CD4-positive, alpha-beta T cell treated with Interleukin-21 for 1 hour (primary cell): ENCODE results near the gene PLEKHB2.
"Not testable (repeated sequence)": the region's sequence is repeated elsewhere in the genome, so short reads cannot be mapped to it uniquely, and the experiment has no call there.

ENCODE experiments used
- DNase-seq: peaks from one replicate; pipeline ENCODE4 v3.0.0-alpha.2; 2020

The PLEKHB2 gene, protein sequence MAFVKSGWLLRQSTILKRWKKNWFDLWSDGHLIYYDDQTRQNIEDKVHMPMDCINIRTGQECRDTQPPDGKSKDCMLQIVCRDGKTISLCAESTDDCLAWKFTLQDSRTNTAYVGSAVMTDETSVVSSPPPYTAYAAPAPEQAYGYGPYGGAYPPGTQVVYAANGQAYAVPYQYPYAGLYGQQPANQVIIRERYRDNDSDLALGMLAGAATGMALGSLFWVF

DNA sequence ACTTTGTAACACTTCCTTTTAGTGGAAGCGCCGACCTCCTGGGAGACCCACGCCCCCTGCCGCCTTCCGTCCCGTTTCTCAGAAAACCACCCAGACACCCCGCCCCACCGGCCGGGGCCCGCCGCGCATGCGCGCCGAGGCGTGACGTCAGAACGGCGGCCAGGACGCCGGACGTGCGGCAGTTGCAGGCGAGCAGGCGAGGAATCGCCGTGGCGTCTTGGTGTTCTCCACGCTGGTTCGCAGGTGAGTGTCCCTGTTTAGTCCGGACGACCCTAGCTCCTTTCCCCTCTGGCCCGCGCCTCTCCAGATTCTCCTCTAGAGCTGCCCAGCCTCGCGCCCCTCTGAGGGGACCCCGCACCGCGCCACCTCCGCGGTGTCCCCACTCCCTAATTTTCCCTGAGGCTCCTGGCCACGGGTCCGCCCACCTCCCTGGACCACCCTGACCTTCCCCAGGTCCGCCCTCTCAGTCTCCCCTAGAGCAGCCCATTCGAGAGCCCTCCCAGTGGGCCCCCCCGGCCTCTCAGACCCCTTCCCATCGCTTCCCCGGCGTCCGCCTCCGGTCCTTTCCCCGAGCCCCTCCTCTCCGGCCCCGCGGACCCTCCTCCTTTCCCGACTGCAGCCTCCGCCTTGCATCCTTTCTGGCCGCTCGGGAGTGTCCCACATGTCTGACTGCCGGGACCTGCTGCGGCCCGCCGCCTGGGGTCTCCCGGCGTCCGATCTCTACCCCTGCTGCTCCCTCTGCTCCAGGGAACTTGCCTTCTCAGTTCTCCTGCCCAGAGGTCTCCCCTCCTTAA, at the start of gene PLEKHB2:
PLEKHB2 (plus strand) TSS at position 181 of the 794 bp plus-strand sequence. CDS start 15,606 bp downstream, outside the sequence.
- DNase-seq: peak; percentile 95

DNA sequence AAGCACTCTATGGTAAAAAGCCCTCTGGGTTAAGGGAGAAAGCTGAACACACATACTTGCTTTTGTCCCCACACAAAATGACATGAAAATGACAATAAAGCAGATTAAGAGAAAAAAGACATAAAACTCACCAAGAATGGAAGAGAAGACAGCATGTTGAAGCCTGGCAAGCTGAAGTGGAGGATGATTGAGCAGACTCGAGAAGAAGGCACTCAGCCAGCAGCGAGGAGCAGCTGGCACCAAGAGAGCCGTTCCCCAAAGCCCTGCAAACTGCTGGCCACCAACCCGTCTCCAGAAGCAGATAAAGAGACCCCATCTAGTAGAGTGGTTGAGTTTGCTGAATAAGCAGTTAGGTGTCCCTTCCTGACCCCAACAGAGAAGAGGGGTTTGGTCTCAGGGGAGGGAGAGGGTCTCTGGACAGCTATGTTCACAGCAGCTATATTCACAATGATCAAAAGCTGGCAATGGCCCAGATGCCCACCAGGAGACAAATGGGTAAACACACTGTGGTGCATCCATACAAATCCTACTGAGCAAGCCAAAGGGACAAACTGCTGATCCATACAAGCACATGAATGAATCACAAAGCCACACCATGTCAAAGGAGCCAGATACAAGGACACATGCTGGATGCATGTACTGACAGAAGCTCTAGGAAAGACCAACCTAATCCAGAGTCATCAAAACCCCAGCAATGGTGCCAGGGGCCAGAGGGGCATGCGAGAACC, 48.8 kb upstream of the PLEKHB2 start:
- DNase-seq: no peak

DNA sequence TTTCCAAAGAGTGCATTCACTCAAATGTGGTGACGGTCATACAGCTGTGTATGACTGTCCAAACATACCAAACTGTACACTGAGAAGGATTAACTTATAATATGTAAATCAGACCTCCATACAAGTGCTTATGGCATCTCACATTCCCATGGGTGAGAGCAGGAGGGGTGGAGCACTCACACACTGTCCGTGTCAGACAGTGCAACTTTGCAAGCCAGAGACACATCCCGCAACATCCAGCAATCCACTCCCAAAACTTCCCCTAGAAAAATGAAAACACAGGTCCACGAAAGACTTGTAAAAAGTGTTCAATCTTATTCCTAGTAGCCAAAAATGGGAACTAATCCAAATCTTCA, 48.2 kb upstream of the PLEKHB2 start:
- no peak for DNase-seq

DNA sequence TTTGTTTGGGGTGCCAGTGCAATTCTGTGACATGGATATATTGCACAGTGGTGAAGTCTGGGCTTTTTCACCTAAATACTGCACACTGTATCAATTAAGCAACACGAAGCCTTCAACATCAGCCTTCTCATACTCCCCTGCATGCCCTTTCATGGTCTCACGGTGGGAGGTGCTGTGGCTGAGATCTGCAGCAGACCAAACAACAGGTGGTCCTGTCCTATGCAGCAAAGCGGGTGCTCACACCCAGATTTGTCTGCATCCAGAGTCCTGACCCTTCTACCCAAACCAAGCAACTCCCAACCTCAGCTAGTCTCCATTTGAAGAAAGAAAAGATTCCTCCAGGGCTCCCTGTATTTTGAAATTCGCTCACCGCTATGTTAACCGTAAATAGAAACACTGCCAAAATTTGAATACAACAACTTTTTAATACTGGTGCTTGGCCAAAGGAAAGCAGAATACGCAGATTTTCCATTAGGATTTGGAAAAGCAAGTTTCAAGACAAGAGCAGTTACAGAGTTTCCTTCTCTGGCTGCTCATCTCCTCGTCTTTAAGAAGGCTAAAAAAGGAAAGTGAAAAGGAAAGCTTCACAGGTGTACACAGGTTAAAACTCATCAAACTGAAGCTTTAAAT, 46.8 kb upstream of the PLEKHB2 start:
- DNase-seq: no peak

DNA sequence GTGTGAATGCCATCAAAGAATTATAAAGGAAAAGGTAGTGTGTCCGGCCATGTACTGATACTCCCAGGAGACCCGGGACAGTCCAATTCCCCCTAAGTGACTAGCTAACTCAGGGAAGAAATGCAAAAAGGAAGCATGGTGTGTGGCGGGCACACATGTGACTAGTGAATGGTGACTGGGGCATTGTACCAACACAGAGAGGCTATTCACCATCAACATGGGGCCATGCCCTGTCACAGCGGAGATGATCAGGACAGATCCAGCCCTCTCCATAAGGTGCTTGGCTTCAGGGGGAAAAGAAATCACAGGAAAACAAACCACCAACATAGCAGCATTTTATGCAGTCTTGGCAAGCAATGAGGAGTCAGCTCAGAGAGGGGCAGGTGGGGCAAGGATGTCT, 46.2 kb upstream of the PLEKHB2 start:
- no peak for DNase-seq

DNA sequence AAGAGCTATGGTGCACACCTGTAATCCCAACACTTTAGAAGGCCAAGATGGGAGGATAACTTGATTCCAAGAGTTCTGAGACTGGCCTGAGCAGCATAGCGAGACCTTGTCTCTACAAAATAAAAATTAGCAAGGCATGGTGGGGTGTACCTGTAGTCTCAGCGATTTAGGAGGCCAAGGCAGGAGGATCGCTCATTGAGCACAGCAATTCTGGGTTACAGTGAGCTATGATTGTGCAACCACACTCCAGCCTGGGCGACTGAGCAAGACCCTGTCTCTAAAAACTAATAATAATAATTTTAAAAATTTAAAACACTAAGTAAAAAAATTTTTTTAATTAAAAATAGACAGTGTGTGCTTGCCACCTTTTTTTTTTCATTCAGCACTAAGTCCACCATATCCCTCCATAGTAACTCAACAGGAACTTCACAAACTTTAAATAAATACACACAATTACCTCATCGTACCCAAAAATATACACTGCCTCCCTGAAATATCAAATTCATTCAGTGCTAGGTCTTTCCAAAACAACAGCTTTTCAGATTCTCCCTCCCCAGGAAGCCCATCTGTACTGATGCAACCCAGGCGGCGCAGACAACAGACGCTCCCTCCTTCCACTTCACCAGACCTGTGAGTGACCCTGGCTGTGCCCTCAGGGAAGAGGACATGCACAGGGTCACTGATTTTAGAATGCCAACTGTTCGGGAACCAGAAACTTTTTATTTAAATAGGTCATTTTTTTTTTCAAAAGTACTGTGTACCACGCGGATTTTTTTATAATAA, 41.4 kb upstream of the PLEKHB2 start:
- no peak for DNase-seq

DNA sequence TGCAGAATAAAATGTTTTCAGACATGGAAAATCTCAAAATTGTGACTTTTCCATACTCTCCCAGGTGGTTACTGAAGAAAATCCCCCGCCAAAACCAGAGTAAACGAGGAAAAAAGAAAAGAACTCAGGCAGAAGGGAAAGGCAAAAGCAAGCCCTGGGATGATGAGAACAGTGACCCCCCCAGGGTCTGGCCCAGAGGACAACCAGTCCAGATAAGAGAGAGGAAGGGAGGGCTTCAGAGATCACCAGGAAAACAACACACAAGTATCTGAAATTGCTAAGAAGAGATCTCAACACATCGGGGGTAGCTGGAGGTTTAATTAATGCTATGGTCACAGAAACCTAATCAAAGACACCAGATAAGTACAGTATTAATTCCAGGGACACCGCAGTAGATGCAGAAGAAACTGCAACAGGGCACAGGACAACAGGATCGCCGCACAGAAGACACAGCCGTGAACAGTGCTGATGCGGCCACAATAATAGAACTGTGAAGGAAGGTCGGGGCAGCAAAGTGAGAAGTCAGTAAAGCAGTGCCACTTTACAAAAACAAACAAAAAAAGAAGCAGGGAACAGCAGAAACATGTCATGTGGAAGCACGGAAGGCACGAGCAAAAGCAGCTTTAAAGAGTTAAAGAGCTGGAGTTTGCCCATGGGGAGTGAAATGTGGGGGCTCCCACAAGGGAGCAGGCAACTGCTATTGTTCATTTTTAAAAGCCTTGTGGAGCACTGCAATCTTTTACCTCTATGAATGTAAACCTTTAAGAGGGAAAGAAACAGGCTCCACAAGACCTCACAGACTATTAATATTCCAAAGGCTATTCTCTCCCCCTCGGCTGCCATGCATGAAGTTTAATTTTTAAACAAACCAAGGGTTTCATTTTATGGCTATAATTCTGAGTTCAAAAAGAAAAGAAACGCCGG, 40.3 kb upstream of the PLEKHB2 start:
- DNase-seq: no peak

DNA sequence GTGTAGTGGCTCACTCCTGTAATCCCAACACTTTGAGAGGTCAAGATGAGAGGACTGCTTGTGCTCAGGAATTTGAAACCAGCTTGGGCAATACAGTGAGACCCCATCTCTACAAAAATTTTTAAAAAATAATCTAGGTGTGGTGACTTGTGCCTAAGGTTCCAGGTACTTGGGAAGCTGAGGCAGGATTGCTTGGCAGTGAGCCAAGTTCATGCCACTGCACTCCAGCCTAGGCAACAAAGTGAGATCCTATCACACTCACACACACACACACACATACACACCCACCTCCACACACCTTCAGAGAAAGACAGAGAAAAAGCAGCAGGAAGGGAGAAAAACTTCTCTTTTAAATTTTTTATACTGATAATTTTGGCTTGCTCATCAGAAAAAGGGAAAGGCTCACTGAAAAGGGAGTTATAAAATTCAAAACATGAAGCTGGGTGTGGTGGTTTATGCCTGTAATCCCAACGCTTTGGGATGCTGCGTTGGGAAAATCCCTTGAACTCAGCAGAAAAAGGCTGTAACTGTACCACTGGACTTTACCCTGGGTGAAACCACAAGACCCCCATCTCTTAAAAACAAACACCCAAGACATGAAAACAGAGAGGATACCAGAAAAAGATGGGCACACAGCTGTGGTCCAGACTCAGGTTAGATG, 37.5 kb upstream of the PLEKHB2 start:
- DNase-seq: no peak

DNA sequence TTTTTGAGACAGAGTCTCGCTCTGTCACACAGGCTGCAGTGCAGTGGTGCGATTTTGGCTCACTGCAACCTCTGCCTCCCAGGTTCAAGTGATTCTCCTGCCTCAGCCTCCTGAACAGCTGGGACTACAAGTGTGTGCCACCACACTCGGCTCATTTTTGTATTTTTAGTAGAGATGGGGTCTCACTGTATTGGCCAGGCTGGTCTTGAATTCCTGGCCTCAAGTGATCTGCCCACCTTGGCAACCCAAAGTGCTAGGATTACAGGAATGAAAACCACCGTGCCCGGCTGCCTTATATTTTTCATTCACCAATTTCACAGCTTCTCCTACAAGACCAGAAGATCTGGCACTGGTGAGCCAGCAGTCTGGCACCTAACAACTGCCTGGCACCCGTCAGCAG, 37.0 kb upstream of the PLEKHB2 start:
- not testable (repeated sequence) for DNase-seq

DNA sequence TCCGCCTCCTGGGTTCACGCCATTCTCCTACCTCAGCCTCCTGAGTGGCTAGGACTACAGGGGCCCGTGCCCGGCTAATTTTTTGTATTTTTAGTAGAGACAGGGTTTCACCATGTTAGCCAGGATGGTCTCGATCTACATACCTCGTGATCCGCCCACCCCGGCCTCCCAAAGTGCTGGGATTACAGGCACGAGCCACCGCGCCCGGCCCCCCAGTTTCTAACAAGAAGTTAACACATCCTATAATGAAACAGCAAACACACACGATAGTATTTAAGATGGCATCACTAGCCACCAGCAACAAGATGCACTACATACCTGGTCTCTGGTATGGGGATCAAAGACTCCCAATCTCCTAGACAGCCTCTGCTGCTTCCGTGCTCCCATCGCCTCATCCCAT, 29.6 kb upstream of the PLEKHB2 start:
- not testable (repeated sequence) for DNase-seq

DNA sequence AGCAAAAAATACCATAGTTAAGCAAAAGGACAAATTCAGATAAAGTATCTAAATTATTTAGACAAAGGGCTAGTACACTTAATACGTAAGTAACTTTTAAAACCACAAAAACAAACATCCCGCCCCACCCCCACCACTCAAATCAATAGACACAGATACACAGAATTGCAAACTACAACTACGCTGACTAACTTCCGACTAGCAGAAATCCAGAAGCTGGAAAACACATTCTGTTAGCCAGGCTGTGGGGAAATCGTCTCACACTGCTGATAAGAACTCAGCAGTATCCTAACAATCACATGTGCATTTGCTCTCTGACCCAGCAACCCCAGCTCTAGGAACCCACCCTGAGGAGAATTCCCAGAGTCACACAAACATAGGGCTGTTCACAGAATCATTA, 28.4 kb upstream of the PLEKHB2 start:
- no peak for DNase-seq

DNA sequence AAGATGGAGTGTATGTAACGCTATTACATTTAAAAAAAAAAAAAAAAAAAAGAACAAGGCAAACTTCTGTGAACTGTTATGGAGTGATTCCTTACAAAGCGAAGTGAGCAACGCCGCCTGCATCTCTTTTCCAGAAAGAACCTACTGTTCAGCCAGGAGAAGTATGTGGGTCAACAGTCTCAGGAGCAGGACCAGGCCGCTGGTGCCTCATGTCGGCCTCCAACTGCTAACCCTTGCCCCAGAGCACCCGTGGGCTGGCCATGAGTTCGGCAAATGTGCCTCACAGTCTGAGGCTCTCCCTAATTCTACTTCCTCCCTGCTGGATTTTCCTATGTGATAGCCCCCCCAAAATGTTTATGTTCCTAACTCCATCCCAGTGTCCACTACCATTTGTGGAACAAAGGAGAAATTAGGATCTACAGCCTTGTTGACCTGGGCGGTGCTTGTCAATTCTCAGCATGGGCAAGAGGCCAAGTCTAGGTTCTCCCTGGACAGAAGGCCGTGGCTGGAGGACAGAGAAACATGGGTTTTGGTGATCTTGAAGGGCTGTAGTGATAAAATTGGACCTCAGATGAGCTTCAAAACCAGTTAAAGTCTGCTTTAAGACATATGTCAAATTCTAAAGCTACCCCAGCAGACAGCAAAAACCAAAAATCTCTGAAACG, 27.8 kb upstream of the PLEKHB2 start:
- no peak for DNase-seq

DNA sequence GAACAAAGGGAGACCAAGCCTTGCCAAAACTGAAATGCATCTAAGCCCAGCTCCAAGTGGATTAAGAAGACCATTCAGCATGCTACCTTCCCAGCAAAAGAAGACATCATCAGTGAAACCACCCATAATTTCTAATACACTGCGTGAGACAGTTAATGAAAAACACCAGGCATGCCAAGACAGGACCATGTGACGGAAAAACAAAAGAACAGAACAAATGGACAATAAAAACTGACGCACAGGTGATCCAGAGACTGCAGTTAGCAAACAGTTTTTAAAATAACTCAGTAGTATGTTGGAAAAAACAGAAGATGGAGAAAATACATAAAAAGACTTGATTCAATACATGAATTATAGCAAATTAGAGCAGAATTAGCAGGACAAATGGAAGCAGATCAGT, 27.2 kb upstream of the PLEKHB2 start:
- no peak for DNase-seq

DNA sequence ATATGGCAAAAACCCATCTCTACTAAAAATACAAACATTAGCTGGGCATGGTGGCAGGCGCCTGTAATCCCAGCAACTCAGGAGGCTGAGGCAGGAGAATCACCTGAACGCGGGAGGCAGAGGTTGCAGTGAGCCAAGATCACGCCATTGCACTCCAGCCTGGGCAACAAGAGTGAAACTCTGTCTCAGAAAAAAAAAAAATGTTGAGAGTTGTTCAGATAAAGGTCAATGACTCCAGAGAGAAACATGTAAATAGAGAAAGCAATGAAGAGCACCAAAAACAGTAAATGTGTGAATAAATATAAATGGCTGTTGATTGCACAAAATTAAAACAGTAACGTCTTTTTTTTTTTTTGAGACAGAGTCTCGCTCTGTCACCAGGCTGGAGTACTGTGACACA, 25.2 kb upstream of the PLEKHB2 start:
- DNase-seq: not testable (repeated sequence)

DNA sequence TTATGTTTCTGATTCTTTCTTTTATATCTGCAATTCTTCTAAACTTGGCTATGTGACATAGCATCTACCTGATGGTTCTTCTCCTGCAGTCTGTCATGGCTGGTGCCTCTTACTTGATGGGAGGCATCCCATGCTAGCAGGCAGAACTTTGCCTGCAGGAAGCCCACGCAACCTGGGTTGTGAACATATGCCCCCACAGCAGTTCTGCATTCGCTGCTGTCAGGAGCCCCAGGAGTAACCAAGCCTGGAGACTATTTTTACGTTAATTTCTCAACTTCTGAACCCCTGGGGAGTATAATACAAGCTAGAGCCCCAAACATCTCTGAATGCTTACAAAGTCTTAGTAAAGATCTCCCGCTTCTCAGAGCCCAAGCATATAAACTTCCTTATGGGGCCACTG, 23.9 kb upstream of the PLEKHB2 start:
- no peak for DNase-seq

DNA sequence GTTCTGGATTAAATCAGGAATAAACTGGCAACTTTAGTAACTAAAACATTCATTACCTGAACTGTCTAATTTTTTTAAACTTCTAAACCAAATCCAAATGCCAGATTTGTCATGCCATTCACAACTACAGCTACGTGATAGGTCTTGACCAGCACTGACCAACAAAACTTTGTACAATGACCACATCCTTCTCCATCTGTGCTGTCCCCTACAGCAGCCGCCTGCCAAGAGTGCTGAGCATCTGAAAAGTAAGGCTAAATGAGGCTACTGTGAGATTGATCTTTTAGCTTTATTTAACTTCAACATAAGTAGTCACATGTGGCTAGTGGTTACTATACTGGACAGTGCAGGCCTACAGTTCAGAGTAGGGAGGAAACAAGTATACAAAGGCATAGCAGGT, 19.5 kb upstream of the PLEKHB2 start:
- no peak for DNase-seq

DNA sequence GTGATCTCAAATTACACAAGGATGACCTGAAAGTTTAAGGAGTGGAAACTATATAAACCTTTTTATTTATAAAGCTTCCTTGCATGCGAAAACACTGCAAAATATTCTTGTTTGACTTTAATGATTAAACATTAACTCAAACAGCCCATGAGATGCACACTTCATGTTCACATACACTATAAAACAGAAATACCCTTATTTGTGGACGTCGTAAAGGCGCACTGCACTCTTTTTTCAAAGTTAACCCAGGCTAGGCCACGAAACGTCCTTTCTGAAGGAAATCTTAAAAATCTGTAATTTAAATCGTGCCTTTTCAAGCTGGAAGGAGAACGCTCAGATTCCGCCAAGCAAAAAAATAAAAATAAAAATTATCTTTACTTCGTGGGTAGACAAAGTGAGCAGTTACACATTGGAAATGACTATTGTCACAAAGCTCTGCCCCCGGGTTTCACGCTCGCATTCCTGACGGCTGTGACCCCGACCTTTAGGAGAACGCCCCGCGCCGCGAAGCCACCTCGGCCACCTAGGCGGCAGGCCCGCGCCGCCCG, 12.6 kb upstream of the PLEKHB2 start:
- DNase-seq: no peak

DNA sequence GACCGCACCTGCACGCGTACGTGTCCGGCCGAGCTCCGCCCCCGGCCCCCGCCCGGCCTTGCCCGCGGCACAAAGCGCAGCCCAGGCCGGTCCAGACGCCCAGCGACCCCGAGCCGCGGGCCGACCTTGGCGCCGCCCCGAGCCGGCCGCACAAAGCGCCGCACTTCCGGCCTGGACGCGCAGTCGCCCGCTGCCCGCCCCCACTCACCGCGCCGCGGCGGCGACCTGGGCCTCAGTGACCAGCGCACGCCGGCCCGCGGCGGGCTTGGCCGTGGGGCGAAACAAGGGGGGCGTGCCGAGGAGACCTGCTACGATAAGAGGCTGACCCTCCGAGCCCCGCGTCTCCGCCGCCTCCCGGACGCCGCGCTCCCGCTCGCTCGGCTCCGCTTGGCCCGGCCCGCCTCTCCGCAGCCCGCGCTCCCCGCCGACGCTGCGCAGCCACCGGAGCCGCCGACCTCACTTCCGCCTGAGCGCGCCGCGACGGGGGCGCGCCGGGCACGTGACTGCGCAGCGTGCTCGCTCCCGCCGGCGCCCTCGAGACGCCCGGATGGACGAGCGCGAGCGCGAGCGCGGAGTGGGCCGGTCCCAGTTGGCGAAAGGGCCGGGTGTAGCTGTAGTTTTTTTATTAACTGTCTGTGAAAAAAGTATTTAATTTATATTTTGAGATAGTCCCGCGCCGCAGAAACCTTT, 12.0 kb upstream of the PLEKHB2 start, which contains the start of gene FAM168B:
FAM168B (minus strand) TSS at position 455 of the 690 bp plus-strand sequence. CDS start 10,814 bp downstream, outside the sequence.
- DNase-seq: peak; percentile 90
